SK-N-SH (cell line): ENCODE results near the gene VCX3B.
"Not testable (repeated sequence)": the region's sequence is repeated elsewhere in the genome, so short reads cannot be mapped to it uniquely, and the experiment has no call there.

Experiments
- CHD2 ChIP-seq: fragments of 150-350 bp; IDR thresholded peaks from 2 replicates; pipeline ENCODE4 v1.6.1; 2018; ENCODE audit warnings: low read length; ENCODE audit not compliant: partially characterized antibody
- EP300 ChIP-seq, 2 experiments: IDR thresholded peaks; 2 replicates each; pipeline versions ENCODE4 v1.4.0 to v1.6.1; 2012; ENCODE audit warnings: borderline replicate concordance in 1 of 2, low read depth in 1 of 2, low read length in 1 of 2
- EZH2phosphoT487 ChIP-seq: fragments of 200-600 bp; sonication (generic); IDR thresholded peaks from 2 replicates; pipeline ENCODE4 v1.6.1; 2017; ENCODE audit warnings: low read depth, mixed run types, mild to moderate bottlenecking, antibody characterized with exemption, moderate library complexity, borderline replicate concordance
- JUND ChIP-seq: IDR thresholded peaks from 2 replicates; pipeline ENCODE4 v1.4.0; 2012
- POLR2AphosphoS5 ChIP-seq: IDR thresholded peaks from 2 replicates; pipeline ENCODE4 v1.6.1; 2012; ENCODE audit warnings: low read depth, low read length
- RAD21 ChIP-seq: IDR thresholded peaks from 2 replicates; pipeline ENCODE4 v1.6.1; 2012; ENCODE audit warnings: mild to moderate bottlenecking, low read length
- RFX5 ChIP-seq: IDR thresholded peaks from 2 replicates; pipeline ENCODE4 v1.6.1; 2012; ENCODE audit warnings: mild to moderate bottlenecking, improper control_type of control experiment, low read length
- TCF12 ChIP-seq: IDR thresholded peaks from 2 replicates; pipeline ENCODE4 v1.4.0; 2012
- TF ChIP-seq, protein P1 (sequence below): fragments of 150-350 bp; IDR thresholded peaks from 2 replicates; pipeline ENCODE4 v1.6.1; 2017; ENCODE audit warnings: antibody characterized with exemption, low read length, low read depth, borderline replicate concordance
- TF ChIP-seq, protein P2 (sequence below): fragments of 200-600 bp; sonication (generic); IDR thresholded peaks from 2 replicates; pipeline ENCODE4 v1.6.1; 2017; ENCODE audit warnings: antibody characterized with exemption, mild to moderate bottlenecking, moderate library complexity

DNA sequence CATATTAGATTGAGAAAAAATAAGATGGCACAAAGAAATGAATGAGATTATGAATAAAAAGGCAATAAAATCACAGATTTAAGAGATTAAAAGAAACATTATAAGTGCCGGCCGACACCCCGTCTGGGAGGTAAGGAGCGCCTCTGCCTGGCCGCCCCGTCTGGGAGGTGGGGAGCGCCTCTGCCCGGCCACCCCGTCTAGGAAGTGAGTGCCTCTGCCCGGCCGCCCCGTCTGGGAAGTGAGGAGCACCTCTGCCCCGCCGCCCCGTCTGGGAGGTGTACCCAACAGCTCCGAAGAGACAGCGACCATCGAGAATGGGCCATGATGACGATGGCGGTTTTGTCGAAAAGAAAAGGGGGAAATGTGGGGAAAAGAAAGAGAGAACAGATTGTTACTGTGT is 37.5 kb downstream of the VCX3B start:
- TF ChIP-seq, protein P1, sequence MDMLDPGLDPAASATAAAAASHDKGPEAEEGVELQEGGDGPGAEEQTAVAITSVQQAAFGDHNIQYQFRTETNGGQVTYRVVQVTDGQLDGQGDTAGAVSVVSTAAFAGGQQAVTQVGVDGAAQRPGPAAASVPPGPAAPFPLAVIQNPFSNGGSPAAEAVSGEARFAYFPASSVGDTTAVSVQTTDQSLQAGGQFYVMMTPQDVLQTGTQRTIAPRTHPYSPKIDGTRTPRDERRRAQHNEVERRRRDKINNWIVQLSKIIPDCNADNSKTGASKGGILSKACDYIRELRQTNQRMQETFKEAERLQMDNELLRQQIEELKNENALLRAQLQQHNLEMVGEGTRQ = not testable (repeated sequence)
- TF ChIP-seq JUND; POLR2AphosphoS5; TCF12; EP300 (IDR thresholded peaks at IDR 0.05; ENCODE audit: borderline replicate concordance in 1 of 2, low read depth in 1 of 2, low read length in 1 of 2); RFX5; RAD21; CHD2; EZH2phosphoT487: not testable (repeated sequence)
- TF ChIP-seq, protein P2, sequence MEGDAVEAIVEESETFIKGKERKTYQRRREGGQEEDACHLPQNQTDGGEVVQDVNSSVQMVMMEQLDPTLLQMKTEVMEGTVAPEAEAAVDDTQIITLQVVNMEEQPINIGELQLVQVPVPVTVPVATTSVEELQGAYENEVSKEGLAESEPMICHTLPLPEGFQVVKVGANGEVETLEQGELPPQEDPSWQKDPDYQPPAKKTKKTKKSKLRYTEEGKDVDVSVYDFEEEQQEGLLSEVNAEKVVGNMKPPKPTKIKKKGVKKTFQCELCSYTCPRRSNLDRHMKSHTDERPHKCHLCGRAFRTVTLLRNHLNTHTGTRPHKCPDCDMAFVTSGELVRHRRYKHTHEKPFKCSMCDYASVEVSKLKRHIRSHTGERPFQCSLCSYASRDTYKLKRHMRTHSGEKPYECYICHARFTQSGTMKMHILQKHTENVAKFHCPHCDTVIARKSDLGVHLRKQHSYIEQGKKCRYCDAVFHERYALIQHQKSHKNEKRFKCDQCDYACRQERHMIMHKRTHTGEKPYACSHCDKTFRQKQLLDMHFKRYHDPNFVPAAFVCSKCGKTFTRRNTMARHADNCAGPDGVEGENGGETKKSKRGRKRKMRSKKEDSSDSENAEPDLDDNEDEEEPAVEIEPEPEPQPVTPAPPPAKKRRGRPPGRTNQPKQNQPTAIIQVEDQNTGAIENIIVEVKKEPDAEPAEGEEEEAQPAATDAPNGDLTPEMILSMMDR = not testable (repeated sequence)
